GM21390 (cell line): ENCODE results near the gene NUF2.

Source experiments
- ATAC-seq: cut with Tn5 transposase; IDR thresholded peaks from one replicate; pipeline ENCODE4 v1.9.1; 2021; ENCODE audit not compliant: unreplicated experiment

The NUF2 gene

DNA sequence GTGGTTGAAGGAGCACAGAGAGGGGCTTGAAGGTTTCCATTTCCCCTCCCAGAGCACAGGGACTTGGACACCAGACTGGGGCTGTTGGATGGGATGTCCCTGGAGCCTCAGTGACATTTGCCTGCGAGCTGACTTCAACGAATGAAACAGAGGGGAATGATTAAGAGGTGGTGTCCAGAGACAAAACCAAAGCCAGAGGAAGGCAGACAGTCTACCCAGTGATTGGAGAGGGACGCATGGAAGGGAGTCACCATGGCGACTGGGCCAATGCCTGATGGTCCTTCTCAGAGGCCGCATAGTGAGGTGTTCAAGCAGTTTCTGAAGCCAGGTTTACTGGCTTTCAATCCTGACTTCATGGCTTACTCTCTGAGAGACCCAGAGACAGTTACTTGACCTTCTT is 77.2 kb downstream of the NUF2 start:
- no peak for ATAC-seq

- ATAC-seq: no peak
Observed at GRCh38 chr1:163399976-163400601, 78.3 kb downstream of the NUF2 start.

- ATAC-seq: no peak
Observed at GRCh38 chr1:163401211-163401610, 79.5 kb downstream of the NUF2 start.
